GM18498 (cell line): ENCODE data around the gene GSTT4.
"Not testable (repeated sequence)": the region's sequence is repeated elsewhere in the genome, so short reads cannot be mapped to it uniquely, and the experiment has no call there.

Source experiments
- ATAC-seq: cut with Tn5 transposase; IDR thresholded peaks from one replicate; pipeline ENCODE4 v1.9.1; 2021; ENCODE audit warnings: mild to moderate bottlenecking, moderate library complexity; ENCODE audit not compliant: unreplicated experiment

Gene GSTT4

DNA sequence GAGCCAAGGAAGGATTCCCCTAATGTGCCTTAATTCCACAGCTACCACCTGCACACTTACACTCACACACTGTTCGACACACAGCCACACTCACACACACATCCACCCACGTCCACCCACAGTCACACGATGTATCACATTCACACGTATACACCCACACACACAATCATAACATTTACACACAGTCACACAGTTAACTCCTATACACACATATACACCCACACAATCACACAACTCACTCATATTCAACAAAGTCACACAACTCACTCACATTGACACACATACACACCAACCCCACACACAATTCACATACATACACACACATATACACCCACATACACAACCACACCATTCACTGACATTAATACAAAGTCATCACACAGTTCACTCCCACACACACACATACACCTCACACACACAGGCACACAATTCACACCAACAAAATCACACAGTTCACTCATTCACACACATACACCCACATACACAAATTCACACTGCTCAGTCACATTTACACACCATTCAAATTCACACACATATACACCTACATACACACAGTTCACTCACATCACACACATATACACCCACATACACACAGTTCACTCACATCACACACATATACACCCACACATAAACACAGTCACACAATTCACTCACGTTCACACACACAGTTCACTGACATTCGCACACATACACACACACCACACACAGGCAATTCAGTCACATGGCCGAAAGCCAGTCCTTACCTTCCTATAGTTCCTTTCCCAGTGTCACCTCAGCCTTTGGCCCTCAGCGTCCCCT, 50.9 kb downstream of the GSTT4 start:
- ATAC-seq, result not testable (repeated sequence)

DNA sequence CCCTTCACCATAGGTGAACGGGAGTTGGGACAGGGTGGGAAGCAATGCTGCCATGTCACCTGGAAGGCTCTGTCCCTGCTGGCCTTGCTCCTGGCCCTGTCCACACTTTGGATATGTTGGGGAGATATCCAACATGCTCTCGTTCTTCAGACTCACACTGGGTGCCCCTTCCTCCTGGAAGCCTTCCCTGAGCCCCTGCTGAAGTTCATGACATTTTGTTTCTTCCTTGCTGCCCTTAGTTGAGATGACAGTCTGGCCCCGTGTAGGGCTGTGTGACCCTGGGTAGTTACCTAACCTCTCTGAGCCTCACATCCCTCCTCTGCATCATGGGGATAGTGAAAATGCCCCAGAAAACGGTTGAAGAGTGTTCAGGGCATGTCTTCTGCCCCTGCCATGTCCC, 51.8 kb downstream of the GSTT4 start:
- ATAC-seq, result not testable (repeated sequence)

DNA sequence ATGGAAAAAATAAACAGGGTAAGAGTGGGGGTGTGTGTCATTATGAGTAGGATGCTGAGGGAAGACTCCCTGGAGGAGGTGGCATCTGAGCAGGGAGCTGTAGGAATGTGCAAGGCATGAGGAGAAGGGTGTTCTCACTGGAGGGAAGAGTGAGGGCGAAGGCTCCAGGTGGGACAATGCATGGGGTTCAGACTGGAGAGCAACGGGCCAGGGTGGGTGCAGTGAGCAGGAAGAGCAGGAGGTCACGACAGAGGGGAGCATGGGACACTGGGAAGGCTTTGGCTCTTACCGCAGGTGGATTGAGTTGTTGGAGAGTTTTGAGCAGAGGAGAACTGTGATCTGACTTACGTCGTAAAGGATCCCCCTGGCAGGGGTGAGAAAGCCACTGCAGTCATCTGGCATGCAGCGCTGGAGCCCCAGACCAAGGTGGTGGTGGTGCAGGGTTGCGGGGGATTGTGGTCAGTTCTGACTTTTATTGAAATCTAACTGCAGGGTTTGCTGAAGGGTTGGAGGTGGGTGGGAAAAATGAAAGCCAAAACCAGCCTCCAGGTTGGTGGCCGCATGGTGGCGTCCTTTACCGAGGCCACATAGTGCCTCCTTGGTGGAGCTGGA, 52.4 kb downstream of the GSTT4 start:
- ATAC-seq, result not testable (repeated sequence)

DNA sequence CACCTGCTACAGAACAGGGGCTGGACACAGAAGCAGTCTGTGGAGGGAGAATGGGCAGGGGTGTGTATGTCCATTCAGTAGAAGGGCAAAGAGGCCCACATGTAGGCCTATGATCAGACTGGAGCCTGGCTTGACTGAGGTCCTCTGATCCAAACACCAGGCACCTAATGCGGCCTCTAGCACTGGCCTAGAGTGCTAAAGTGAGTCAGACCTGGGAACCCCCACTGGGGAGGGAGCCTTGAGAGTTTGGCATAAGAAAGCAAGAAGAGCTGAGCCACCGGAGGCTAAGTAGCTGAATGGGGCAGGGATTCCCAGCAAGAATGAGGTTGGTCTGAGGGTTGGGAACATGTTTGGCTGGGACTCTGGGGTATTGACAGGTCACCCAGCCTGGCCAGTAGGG, 53.9 kb downstream of the GSTT4 start:
- not testable (repeated sequence) for ATAC-seq

DNA sequence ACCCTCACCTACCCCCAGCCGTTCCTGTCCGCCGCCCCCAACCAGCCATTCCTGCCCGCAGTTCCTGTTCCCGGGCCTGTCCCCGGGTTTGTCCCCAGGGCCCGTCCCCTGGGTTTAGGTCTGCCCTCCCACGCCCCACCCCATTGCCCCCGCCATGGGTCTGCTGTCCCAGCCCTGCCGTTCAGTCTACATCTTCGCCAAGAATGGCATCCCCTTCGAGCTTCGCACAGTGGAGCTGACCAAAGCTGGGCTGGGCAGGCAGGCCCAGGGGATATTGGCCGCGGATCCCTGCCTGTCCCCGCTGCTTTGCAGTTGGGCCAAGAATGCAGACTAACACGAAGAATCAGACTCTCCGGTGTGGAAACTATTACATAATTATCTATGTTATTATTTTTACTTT, 55.5 kb downstream of the GSTT4 start:
- not testable (repeated sequence) for ATAC-seq
